ENCODE measurements around the gene CENPP.

DNA sequence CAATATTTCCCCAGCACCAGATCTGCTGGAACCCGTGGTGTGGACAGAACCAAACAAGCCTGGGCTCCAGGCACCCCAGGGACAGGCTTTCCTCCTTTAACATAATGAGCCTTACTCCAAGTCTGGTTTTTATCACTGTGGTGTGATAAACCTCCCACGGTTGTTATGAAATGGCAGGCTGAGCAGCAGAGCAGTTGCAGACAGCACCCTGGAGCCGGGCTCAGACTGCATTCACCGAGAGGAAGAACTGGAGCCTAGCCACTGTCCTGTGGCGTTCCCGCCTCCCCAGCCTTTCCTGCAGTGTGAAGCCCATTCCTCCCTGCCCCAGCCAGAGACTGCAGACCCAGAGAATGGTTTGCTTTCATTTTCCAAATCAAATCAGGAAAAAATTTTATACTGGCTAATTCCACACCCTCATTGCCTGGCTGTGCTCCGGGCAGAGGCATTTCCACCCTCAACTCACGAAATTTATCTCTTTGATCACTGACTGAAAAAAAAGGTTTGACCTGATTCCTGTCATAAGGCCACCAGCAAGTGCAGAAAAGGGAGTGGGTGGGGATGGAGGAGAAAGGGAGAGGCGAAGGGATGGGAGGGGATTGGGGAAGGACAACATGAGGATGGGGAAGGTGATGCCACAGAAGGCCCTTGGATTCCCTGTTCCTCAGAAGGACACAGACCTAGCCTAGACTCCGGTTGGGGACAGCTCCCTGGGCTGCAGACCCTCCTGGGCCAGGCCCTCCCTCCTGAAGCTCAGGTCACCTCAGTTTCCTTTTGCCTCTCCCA lies 325.3 kb downstream of the CENPP start:
- TF ChIP-seq, protein P1, sequence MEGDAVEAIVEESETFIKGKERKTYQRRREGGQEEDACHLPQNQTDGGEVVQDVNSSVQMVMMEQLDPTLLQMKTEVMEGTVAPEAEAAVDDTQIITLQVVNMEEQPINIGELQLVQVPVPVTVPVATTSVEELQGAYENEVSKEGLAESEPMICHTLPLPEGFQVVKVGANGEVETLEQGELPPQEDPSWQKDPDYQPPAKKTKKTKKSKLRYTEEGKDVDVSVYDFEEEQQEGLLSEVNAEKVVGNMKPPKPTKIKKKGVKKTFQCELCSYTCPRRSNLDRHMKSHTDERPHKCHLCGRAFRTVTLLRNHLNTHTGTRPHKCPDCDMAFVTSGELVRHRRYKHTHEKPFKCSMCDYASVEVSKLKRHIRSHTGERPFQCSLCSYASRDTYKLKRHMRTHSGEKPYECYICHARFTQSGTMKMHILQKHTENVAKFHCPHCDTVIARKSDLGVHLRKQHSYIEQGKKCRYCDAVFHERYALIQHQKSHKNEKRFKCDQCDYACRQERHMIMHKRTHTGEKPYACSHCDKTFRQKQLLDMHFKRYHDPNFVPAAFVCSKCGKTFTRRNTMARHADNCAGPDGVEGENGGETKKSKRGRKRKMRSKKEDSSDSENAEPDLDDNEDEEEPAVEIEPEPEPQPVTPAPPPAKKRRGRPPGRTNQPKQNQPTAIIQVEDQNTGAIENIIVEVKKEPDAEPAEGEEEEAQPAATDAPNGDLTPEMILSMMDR (IDR thresholded peaks at IDR 0.05), result no peak
- no peak for TF ChIP-seq POLR2A (IDR thresholded peaks at IDR 0.05)
